SU-DHL-6 (cell line): ENCODE data around the gene EXOC7.

Experiments
- H2AFZ ChIP-seq: fragments of 200-600 bp; sonication (generic); 2 replicates; pipeline ENCODE4 v1.6.1; 2014; ENCODE audit warnings: low read depth, mild to moderate bottlenecking, moderate library complexity, mixed read lengths, antibody characterized with exemption, low read length; ENCODE audit not compliant: severe bottlenecking
- H3F3A ChIP-seq: fragments of 200-600 bp; shearing (Covaris generic); 2 replicates; pipeline ENCODE4 v1.6.0; 2016; ENCODE audit warnings: antibody characterized with exemption, mild to moderate bottlenecking; ENCODE audit not compliant: insufficient read depth
- H3K27ac ChIP-seq: fragments of 200-600 bp; sonication (generic); 2 replicates; pipeline ENCODE4 v1.5.1; 2016; ENCODE audit warnings: low read depth, mild to moderate bottlenecking, low read length, moderate library complexity, mixed read lengths
- H3K27me3 ChIP-seq: fragments of 200-600 bp; sonication (generic), shearing (Covaris generic); 2 replicates; pipeline ENCODE4 v1.6.0; 2014; ENCODE audit warnings: mild to moderate bottlenecking, low read length
- H3K36me3 ChIP-seq: fragments of 200-600 bp; sonication (generic); 2 replicates; pipeline ENCODE4 v1.6.1; 2014; ENCODE audit warnings: mild to moderate bottlenecking, low read length, mixed read lengths
- H3K4me2 ChIP-seq: fragments of 300-600, 200-600 bp; shearing (Covaris generic), sonication (generic); 2 replicates; pipeline ENCODE4 v1.6.0; 2014; ENCODE audit warnings: low read length, low read depth, mild to moderate bottlenecking; ENCODE audit not compliant: poor library complexity, severe bottlenecking
- H3K4me3 ChIP-seq: fragments of 200-600 bp; sonication (generic); 2 replicates; pipeline ENCODE4 v1.5.1; 2014; ENCODE audit warnings: antibody characterized with exemption, low read length, mild to moderate bottlenecking, mixed read lengths; ENCODE audit not compliant: insufficient read depth, poor library complexity, severe bottlenecking
- H3K79me2 ChIP-seq: fragments of 200-600 bp; sonication (generic); 2 replicates; pipeline ENCODE4 v1.6.1; 2014; ENCODE audit warnings: mild to moderate bottlenecking, low read length, moderate library complexity; ENCODE audit not compliant: insufficient read depth
- H3K9ac ChIP-seq: fragments of 200-600 bp; sonication (generic); 2 replicates; pipeline ENCODE4 v1.7.0; 2014; ENCODE audit warnings: mild to moderate bottlenecking, low read length
- H3K9me2 ChIP-seq: fragments of 200-600 bp; sonication (generic); replicated peaks from 2 replicates; pipeline ENCODE4 v1.6.1; 2014; ENCODE audit warnings: low read length; ENCODE audit not compliant: insufficient read depth
- H3K9me3 ChIP-seq: fragments of 200-600 bp; sonication (generic); 2 replicates; pipeline ENCODE4 v1.6.1; 2014; ENCODE audit warnings: low read length, mixed read lengths; ENCODE audit not compliant: insufficient read depth
- H4K20me1 ChIP-seq: fragments of 200-600 bp; sonication (generic); 2 replicates; pipeline ENCODE4 v1.6.1; 2014; ENCODE audit warnings: low read depth, mild to moderate bottlenecking, antibody characterized with exemption, low read length, moderate library complexity, mixed read lengths
- CTCF ChIP-seq: fragments of 200-600 bp; sonication (generic); IDR thresholded peaks from one replicate; pipeline ENCODE4 v1.5.1; 2017; ENCODE audit warnings: antibody characterized with exemption, mild to moderate bottlenecking, low read length, moderate library complexity; ENCODE audit not compliant: insufficient read depth, poor library complexity, severe bottlenecking
- EZH2phosphoT487 ChIP-seq: fragments of 200-600 bp; sonication (generic), shearing (Covaris generic); conservative IDR thresholded peaks from 2 replicates; pipeline ENCODE4 v1.6.1; 2018; ENCODE audit warnings: mild to moderate bottlenecking, antibody characterized with exemption, low read length, moderate library complexity, mixed read lengths

The EXOC7 gene

DNA sequence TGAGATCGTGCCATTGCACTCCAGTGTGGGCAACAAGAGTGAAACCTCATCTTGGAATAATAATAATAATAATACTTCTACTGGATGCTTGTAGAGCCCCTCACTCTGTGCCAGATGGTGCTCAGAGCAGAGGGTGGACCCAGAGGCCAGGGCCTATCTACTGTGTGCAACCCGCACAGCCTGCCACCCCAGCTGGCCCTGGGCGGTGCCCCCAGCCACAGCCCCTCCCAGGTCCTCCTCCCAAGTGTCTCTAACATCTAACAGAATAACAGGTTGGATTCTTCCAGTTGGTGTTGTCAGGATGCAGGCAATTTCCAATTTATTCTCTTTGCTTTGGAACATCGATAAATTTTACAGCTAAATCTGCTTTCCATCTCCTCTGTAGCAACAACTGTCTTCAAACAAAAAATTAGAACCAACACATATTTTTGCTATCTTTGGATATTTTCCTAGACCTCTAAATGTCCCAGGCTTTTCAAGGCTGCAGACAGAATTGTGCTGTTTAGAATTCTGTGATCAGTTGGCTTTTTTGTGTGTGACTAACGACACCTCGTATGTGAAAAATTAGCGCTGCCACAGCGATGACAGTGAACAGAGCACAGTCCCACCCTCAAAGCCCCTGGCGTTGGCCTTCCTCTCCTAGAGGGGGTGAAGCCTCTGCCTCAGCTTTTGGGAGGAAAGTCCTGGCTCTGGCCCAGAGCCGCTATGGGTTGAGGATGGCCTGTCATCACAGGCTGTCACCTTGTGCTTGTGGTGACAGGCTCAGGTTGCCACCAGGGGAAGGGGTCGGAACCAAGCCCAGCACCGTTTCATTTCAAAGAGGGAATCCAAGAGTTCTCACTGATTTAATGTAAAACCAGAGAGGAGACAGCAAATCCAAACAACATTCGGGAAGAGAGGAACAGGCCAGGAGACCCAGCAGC, 68.9 kb downstream of the EXOC7 start:
- no peak overlapping the region for H2AFZ ChIP-seq
- H3K79me2 ChIP-seq = no peaks in the 10 kb centered on the region
- H3K27me3 ChIP-seq = no peaks in the 10 kb centered on the region
- no peaks in the 10 kb centered on the region for H3K9me3 ChIP-seq
- no peaks in the 10 kb centered on the region for H4K20me1 ChIP-seq
- H3K4me3 ChIP-seq = no peak overlapping the region
- peaks cover 4% of the 10 kb centered on the region; the same call in 1 of the 2 replicates for H3K36me3 ChIP-seq
- TF ChIP-seq CTCF (no peak), EZH2phosphoT487 (no peak)
- no peak overlapping the region for H3K9ac ChIP-seq
- no peaks in the 10 kb centered on the region for H3K9me2 ChIP-seq
- H3F3A ChIP-seq = no peaks in the 10 kb centered on the region
- H3K4me2 ChIP-seq = no peak overlapping the region
- no peak overlapping the region for H3K27ac ChIP-seq

GRCh38 chr17:76033139-76033538, 70.4 kb downstream of the EXOC7 start:
- no peaks in the 10 kb centered on the region for H3K9me2 ChIP-seq
- no peaks in the 10 kb centered on the region for H3K9me3 ChIP-seq
- H3K27ac ChIP-seq = no peak overlapping the region
- H2AFZ ChIP-seq = no peak overlapping the region
- H3K36me3 ChIP-seq = no peaks in the 10 kb centered on the region
- no peaks in the 10 kb centered on the region for H3K79me2 ChIP-seq
- no peaks in the 10 kb centered on the region for H3K27me3 ChIP-seq
- no peak overlapping the region for H3K9ac ChIP-seq
- no peaks in the 10 kb centered on the region for H4K20me1 ChIP-seq
- no peak for TF ChIP-seq EZH2phosphoT487
- no peak for TF ChIP-seq CTCF
- H3F3A ChIP-seq = no peaks in the 10 kb centered on the region
- H3K4me3 ChIP-seq = no peak overlapping the region
- H3K4me2 ChIP-seq = no peak overlapping the region

DNA sequence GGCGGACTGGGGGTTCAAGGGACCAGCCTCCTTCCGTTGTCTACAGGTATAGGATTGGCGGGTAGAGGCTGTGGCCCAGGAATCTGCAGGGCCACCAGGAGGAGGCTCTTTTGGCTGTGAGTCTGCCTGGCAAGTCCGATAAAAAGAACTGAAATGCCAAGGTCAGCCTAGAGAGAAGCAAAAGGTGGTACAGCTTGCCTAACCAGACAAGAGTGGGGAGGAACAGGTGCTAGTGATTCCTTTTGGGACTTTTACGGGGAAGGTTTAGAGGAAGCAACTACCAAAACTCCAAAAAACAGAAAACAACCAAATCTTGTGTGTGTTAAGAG, 70.8 kb downstream of the EXOC7 start:
- no peaks in the 10 kb centered on the region for H3K79me2 ChIP-seq
- no peaks in the 10 kb centered on the region for H3K9me3 ChIP-seq
- no peak overlapping the region for H3K4me3 ChIP-seq
- H3K4me2 ChIP-seq = no peak overlapping the region
- no peak overlapping the region for H3K9ac ChIP-seq
- H3K36me3 ChIP-seq = no peaks in the 10 kb centered on the region
- H2AFZ ChIP-seq = no peak overlapping the region
- no peaks in the 10 kb centered on the region for H3K27me3 ChIP-seq
- H3K27ac ChIP-seq = no peak overlapping the region
- H3F3A ChIP-seq = no peaks in the 10 kb centered on the region
- no peaks in the 10 kb centered on the region for H4K20me1 ChIP-seq
- TF ChIP-seq CTCF (no peak), EZH2phosphoT487 (no peak)
- no peaks in the 10 kb centered on the region for H3K9me2 ChIP-seq
